Glutamatergic neuron (in vitro differentiated cells): Measurements from ENCODE around the gene CADM2. TPM values are rescaled to one million over a fixed set of nuclear protein-coding genes. Genes with fewer than 3 reads are reported as not detected.

ENCODE experiments used
- DNase-seq: peaks from one replicate; pipeline ENCODE4 v3.0.0; 2022
- H3K27ac Mint-ChIP-seq: one replicate; pipeline ENCODE4 v1.8.0; 2020; ENCODE audit warnings: mild to moderate bottlenecking, mixed read lengths, inconsistent platforms; ENCODE audit not compliant: unreplicated experiment
- H3K27me3 Mint-ChIP-seq: one replicate; pipeline ENCODE4 v1.8.0; 2020; ENCODE audit warnings: mild to moderate bottlenecking, moderate library complexity, mixed read lengths, inconsistent platforms; ENCODE audit not compliant: unreplicated experiment
- H3K36me3 Mint-ChIP-seq: one replicate; pipeline ENCODE4 v1.8.0; 2020; ENCODE audit warnings: mild to moderate bottlenecking, mixed read lengths, inconsistent platforms; ENCODE audit not compliant: unreplicated experiment
- H3K4me1 Mint-ChIP-seq: one replicate; pipeline ENCODE4 v1.8.0; 2020; ENCODE audit warnings: mild to moderate bottlenecking, low read depth, mixed read lengths, inconsistent platforms; ENCODE audit not compliant: unreplicated experiment
- H3K4me3 Mint-ChIP-seq: one replicate; pipeline ENCODE4 v1.8.0; 2020; ENCODE audit warnings: mild to moderate bottlenecking, mixed read lengths, inconsistent platforms; ENCODE audit not compliant: unreplicated experiment
- H3K9me3 Mint-ChIP-seq: one replicate; pipeline ENCODE4 v1.8.0; 2020; ENCODE audit warnings: mild to moderate bottlenecking, moderate library complexity, mixed read lengths, inconsistent platforms; ENCODE audit not compliant: unreplicated experiment
- total RNA-seq: library from RNA; stranded (reverse); fragmentation: NEBNext Ultra II Directional; extraction: Animal tissue kit (Norgen Biotek cat#: 25700); gene quantifications from one replicate; pipeline ENCODE4 v1.2.1, GENCODE V29; 2021; ENCODE audit not compliant: unreplicated experiment
- TF ChIP-seq, protein P1 (sequence below): fragments of 200-600 bp; sonication (generic); IDR thresholded peaks from one replicate; pipeline ENCODE4 v1.5.0; 2021; ENCODE audit not compliant: partially characterized antibody, unreplicated experiment

Gene CADM2
- total RNA-seq, 1 donor from 2014 or later, result 233 TPM

DNA sequence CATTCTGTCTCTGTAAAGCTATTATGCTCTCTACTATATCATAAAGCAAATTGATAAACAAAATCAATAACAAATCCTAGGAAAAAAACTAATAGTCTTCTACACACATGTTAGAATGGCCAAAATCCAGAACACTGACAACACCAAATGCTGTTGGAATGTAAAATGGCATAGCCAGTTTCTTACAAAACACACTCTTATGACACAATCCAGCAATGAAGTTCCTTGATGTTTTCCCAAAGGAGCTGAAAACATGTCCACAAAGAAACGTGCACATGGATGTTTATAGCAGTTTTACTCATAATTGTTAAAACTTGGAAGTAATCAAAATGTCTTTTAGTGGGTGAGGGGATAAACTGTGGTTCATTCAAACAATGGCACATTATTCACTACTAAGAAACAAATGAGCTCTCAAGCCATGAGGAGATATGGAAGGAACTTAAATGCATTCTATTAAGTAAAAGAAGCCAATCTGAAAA, 32.7 kb downstream of the CADM2 start:
- no peaks in the 10 kb centered on the region for H3K36me3 Mint-ChIP-seq
- no peak overlapping the region for H3K27ac Mint-ChIP-seq
- no peak for DNase-seq
- TF ChIP-seq, protein P1, sequence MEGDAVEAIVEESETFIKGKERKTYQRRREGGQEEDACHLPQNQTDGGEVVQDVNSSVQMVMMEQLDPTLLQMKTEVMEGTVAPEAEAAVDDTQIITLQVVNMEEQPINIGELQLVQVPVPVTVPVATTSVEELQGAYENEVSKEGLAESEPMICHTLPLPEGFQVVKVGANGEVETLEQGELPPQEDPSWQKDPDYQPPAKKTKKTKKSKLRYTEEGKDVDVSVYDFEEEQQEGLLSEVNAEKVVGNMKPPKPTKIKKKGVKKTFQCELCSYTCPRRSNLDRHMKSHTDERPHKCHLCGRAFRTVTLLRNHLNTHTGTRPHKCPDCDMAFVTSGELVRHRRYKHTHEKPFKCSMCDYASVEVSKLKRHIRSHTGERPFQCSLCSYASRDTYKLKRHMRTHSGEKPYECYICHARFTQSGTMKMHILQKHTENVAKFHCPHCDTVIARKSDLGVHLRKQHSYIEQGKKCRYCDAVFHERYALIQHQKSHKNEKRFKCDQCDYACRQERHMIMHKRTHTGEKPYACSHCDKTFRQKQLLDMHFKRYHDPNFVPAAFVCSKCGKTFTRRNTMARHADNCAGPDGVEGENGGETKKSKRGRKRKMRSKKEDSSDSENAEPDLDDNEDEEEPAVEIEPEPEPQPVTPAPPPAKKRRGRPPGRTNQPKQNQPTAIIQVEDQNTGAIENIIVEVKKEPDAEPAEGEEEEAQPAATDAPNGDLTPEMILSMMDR, result no peak
- H3K4me3 Mint-ChIP-seq, result no peak overlapping the region
- peaks cover 16% of the 10 kb centered on the region for H3K4me1 Mint-ChIP-seq
- H3K9me3 Mint-ChIP-seq, result peaks cover 2% of the 10 kb centered on the region
- no peaks in the 10 kb centered on the region for H3K27me3 Mint-ChIP-seq

DNA sequence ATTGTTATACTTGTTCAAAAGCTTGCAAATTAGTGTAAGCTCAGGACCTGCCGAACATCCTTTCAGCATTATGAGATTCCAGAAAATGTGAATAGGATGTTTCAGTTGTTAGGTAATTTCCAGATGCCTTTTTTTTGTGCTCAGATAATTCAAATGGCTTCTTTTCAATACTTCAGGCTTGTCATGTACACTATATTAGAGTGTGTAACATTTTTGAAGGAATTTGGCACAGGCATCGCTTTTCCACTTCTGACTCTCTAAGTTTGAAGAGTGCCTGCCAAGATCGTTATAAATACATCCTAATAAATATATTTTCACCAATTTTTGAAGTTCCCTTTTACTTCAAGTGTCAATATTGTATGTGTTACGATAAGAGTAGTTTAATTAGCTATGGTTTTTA, 35.2 kb downstream of the CADM2 start:
- Mint-ChIP-seq H3K27ac (no peak overlapping the region), H3K9me3 (no peaks in the 10 kb centered on the region), H3K36me3 (no peaks in the 10 kb centered on the region), H3K27me3 (no peaks in the 10 kb centered on the region), H3K4me3 (no peak overlapping the region), H3K4me1 (no peaks in the 10 kb centered on the region)
- DNase-seq, result no peak
- TF ChIP-seq, protein P1, result no peak

DNA sequence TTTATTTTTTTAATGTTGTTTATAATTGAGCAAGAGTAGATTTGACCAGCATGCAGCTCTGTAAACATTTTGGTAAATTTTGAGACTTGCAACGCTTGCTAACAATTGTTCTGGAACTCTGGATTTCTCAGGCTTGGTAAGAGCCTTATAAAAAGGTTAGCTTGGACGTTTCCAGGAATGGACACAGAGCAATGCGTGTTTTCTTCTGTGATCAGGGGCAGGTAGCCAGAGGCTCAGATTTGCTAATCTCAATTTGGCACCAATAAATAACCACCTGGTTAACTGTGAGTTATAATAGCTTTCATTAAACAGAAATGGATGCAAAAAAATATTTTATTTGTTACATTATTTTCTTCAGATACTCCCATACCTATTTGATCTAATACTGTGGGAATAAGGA, 39.8 kb downstream of the CADM2 start:
- Mint-ChIP-seq H3K4me1 (no peaks in the 10 kb centered on the region), H3K9me3 (no peaks in the 10 kb centered on the region), H3K27ac (no peak overlapping the region), H3K36me3 (no peaks in the 10 kb centered on the region), H3K4me3 (no peak overlapping the region), H3K27me3 (no peaks in the 10 kb centered on the region)
- no peak for DNase-seq
- TF ChIP-seq, protein P1, result no peak

- TF ChIP-seq, protein P1, result no peak
- Mint-ChIP-seq H3K4me3 (no peak overlapping the region), H3K4me1 (peaks cover 27% of the 10 kb centered on the region), H3K27me3 (no peaks in the 10 kb centered on the region), H3K36me3 (no peaks in the 10 kb centered on the region), H3K9me3 (no peaks in the 10 kb centered on the region), H3K27ac (no peak overlapping the region)
- DNase-seq, result no peak
Measured at GRCh38 chr3:85003479-85003878, 44.7 kb downstream of the CADM2 start.

GRCh38 chr3:85004147-85004546, 45.4 kb downstream of the CADM2 start:
- no peaks in the 10 kb centered on the region for H3K27me3 Mint-ChIP-seq
- no peak overlapping the region for H3K4me3 Mint-ChIP-seq
- TF ChIP-seq, protein P1, result no peak
- H3K36me3 Mint-ChIP-seq, result no peaks in the 10 kb centered on the region
- DNase-seq, result no peak
- H3K4me1 Mint-ChIP-seq, result peaks cover 33% of the 10 kb centered on the region
- no peaks in the 10 kb centered on the region for H3K9me3 Mint-ChIP-seq
- H3K27ac Mint-ChIP-seq, result no peak overlapping the region
